ENCODE results near the gene MEGF11.
A peak's percentile ranks its signal among the peaks of the same experiment; 100 is the strongest.

- no peak for TF ChIP-seq POLR2A (IDR thresholded peaks at IDR 0.05)
- no peak for TF ChIP-seq CTCF (IDR thresholded peaks at IDR 0.05 in 8 of 11, conservative IDR thresholded peaks at IDR 0.05 in 3 of 11)
- peak in 1 of 3 donors; percentile 8 for TF ChIP-seq POLR2AphosphoS5 (IDR thresholded peaks at IDR 0.05)
These were observed 344.7 kb downstream of the MEGF11 start for GRCh38 chr15:65908876-65909275.
